MM.1S (cell line): ENCODE measurements around the gene RPS6KC1.

Experiments used
- EZH2 ChIP-seq: fragments of 300-600 bp; sonication (generic); optimal IDR thresholded peaks from 2 replicates; pipeline ENCODE3; 2017; ENCODE audit warnings: low read depth, mild to moderate bottlenecking, antibody characterized with exemption, low read length, mixed read lengths
- EZH2phosphoT487 ChIP-seq: fragments of 300-600 bp; sonication (generic); IDR thresholded peaks from 2 replicates; pipeline ENCODE4 v1.6.1; 2018; ENCODE audit warnings: antibody characterized with exemption, low read length
- TF ChIP-seq, protein P1 (sequence below): fragments of 300-600 bp; sonication (generic); IDR thresholded peaks from 2 replicates; pipeline ENCODE4 v1.5.1; 2016; ENCODE audit warnings: antibody characterized with exemption, low read length, mixed read lengths

DNA sequence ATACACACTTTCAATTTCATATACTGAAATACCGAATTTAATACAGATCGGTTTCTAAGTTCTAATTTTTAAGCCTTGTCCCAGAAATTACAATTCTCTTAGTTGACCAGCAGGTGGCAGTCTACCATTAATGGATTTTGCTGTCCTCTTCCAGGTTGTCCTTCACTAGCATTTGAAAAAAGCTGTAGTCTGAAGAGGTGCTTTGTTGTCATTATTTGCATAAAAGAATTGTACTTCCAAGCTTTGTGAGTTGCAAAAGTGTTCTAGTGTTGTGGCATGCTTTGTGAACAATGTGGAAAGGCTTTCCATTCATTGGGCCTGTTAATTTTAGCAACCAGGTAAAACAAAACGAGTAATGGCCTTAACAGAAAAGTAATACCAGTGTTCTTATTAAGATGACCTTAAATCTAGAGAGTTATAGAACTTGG, 193.6 kb downstream of the RPS6KC1 start:
- TF ChIP-seq EZH2 (no peak), EZH2phosphoT487 (no peak)
- TF ChIP-seq, protein P1, sequence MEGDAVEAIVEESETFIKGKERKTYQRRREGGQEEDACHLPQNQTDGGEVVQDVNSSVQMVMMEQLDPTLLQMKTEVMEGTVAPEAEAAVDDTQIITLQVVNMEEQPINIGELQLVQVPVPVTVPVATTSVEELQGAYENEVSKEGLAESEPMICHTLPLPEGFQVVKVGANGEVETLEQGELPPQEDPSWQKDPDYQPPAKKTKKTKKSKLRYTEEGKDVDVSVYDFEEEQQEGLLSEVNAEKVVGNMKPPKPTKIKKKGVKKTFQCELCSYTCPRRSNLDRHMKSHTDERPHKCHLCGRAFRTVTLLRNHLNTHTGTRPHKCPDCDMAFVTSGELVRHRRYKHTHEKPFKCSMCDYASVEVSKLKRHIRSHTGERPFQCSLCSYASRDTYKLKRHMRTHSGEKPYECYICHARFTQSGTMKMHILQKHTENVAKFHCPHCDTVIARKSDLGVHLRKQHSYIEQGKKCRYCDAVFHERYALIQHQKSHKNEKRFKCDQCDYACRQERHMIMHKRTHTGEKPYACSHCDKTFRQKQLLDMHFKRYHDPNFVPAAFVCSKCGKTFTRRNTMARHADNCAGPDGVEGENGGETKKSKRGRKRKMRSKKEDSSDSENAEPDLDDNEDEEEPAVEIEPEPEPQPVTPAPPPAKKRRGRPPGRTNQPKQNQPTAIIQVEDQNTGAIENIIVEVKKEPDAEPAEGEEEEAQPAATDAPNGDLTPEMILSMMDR, result peak; percentile 91
